Spleen (tissue), 11 donors: ENCODE measurements around the gene PTK7. TPM values are rescaled to one million over a fixed set of nuclear protein-coding genes. Genes with fewer than 3 reads are reported as not detected.
A peak's percentile ranks its signal among the peaks of the same experiment; 100 is the strongest.

Experiments
- DNase-seq: peaks from one replicate; pipeline ENCODE4 v3.0.0-alpha.2; 2020
- H3K27ac ChIP-seq, 8 donors: fragments of 200-600 bp; sonication (generic) in 7 of 8; 1 replicate in 4 of 8; 2 replicates in 4 of 8; pipeline versions ENCODE4 v1.5.0 to v1.8.0; 2016 to 2021; ENCODE audit warnings: inconsistent platforms in 4 of 8, mild to moderate bottlenecking in 4 of 8, moderate library complexity in 1 of 8
- H3K27me3 ChIP-seq, 7 donors: fragments of 200-600 bp; sonication (generic) in 6 of 7; replicated peaks in 1 of 7; 1 replicate in 4 of 7; 2 replicates in 3 of 7; pipeline versions ENCODE4 v1.5.0 to v1.8.0; 2016 to 2021; ENCODE audit warnings: inconsistent platforms in 3 of 7, mild to moderate bottlenecking in 1 of 7
- H3K36me3 ChIP-seq, 6 donors: fragments of 200-600 bp; sonication (generic) in 5 of 6; 1 replicate in 4 of 6; 2 replicates in 2 of 6; pipeline versions ENCODE4 v1.5.0 to v1.8.0; 2016 to 2021; ENCODE audit warnings: inconsistent platforms in 2 of 6
- H3K4me1 ChIP-seq, 6 donors: fragments of 200-600 bp; sonication (generic) in 5 of 6; 1 replicate in 3 of 6; 2 replicates in 3 of 6; pipeline versions ENCODE4 v1.5.0 to v1.8.0; 2016 to 2021; ENCODE audit warnings: inconsistent platforms in 3 of 6
- H3K4me3 ChIP-seq, 8 donors: fragments of 200-600 bp; sonication (generic) in 7 of 8; 1 replicate in 4 of 8; 2 replicates in 4 of 8; pipeline versions ENCODE4 v1.5.0 to v1.8.0; 2016 to 2021; ENCODE audit warnings: inconsistent platforms in 4 of 8, mild to moderate bottlenecking in 4 of 8, moderate library complexity in 2 of 8
- H3K9me3 ChIP-seq, 8 donors: fragments of 200-600 bp; sonication (generic) in 7 of 8; 1 replicate in 4 of 8; 2 replicates in 4 of 8; pipeline versions ENCODE4 v1.5.0 to v1.8.0; 2016 to 2021; ENCODE audit warnings: inconsistent platforms in 4 of 8
- POLR2A ChIP-seq, 3 donors: fragments of 450-650 bp; IDR thresholded peaks; one replicate each; pipeline ENCODE4 v1.5.1; 2017; ENCODE audit warnings: antibody characterized with exemption in 3 of 3, mild to moderate bottlenecking in 1 of 3
- POLR2AphosphoS5 ChIP-seq, 3 donors: sonication (generic); formaldehyde crosslinking; IDR thresholded peaks; one replicate each; pipeline ENCODE4 v1.5.1; 2017; ENCODE audit warnings: antibody characterized with exemption in 3 of 3
- WGBS, 5 donors: extraction: QIAGEN DNeasy Blood & Tissue Kit in 3 of 5; methylation state at CpG; one replicate each; pipeline versions ENCODE4 v1.1.5 to v1.1.7; 2013 to 2018; 5-methylcytosine and 5-hydroxymethylcytosine counted together
- intact Hi-C: fragments of 100-400 bp; cut with DNase I; formaldehyde crosslinking; loops from one replicate; pipeline ENCODE4 v1.15.0; 2023; ENCODE audit warnings: low total_unique reads
- polyA plus RNA-seq, 3 donors: library from polyadenylated mRNA; stranded (reverse); fragments of 200-250 nt; gene quantifications; one replicate each; pipeline ENCODE4 v1.2.1, GENCODE V29; 2013
- total RNA-seq, 7 donors: library from RNA; depleted of rRNA in 3 of 7; stranded (reverse); fragments of >200 nt in 3 of 7; fragmentation: NEBNext Ultra II Directional in 4 of 7; extraction: Animal tissue kit (Norgen Biotek cat#: 25700) in 4 of 7; gene quantifications; one replicate each; pipeline versions ENCODE4 v1.1.0 to v1.2.1, GENCODE V29; 2016 to 2021
- TF ChIP-seq, protein P1 (sequence below), 11 experiments: fragments of 200-600 bp in 7 of 11; fragments of 450-650 bp in 4 of 11; sonication (generic) in 4 of 11; IDR thresholded peaks in 8 of 11; conservative IDR thresholded peaks in 3 of 11; 1 replicate in 7 of 11; 2 replicates in 4 of 11; pipeline versions ENCODE4 v1.4.0 to v1.8.0; 2016 to 2021; ENCODE audit warnings: antibody characterized with exemption in 11 of 11, inconsistent platforms in 4 of 11, mild to moderate bottlenecking in 1 of 11
- donor health status: healthy with polysubstance abuse.
- donor health status: DM: no; HTN: no; CAD: no; lungs with moderate emphysema.
- donor health status: DM: no; HTN: no; CAD: no.
- donor health status: Bipolar disorder and iron deficiency.
- donor health status: healthy.
- donor health status: DM: no; HTN: no; CAD: no.
- donor health status: DM: yes; HTN: yes; CAD: no.

PTK7 gene
- total and polyA plus RNA-seq, 10 donors = 6.0 to 66.4 (median 25.9) TPM

DNA sequence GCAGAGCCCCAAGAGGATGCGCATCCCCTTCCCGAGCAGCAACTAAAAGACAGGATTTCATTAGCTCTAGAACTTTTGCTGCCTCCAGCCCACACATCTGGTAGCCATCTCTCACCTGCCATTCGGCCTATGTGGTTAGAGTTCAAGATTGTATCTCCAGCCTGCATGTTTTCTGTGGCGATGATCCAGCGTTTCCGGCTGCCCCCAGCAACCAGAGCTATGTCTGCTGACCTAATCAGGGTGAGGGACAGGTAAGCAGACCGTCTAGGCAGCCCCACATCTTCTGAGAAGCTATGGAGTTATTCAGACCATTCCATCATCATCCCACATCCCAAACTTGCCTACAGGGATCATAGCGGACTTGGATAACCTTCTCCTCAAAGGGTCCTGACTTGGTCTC, 20.1 kb upstream of the PTK7 start:
- DNase-seq = no peak
- 84 to 90% (median 89%) methylated on average over 8 of the region's 8 CpGs for WGBS, 5 donors
- intact Hi-C loops = no loop called here
- TF ChIP-seq POLR2A (IDR thresholded peaks at IDR 0.05) = no peak
- no peak for TF ChIP-seq POLR2AphosphoS5 (IDR thresholded peaks at IDR 0.05)
- TF ChIP-seq, protein P1, sequence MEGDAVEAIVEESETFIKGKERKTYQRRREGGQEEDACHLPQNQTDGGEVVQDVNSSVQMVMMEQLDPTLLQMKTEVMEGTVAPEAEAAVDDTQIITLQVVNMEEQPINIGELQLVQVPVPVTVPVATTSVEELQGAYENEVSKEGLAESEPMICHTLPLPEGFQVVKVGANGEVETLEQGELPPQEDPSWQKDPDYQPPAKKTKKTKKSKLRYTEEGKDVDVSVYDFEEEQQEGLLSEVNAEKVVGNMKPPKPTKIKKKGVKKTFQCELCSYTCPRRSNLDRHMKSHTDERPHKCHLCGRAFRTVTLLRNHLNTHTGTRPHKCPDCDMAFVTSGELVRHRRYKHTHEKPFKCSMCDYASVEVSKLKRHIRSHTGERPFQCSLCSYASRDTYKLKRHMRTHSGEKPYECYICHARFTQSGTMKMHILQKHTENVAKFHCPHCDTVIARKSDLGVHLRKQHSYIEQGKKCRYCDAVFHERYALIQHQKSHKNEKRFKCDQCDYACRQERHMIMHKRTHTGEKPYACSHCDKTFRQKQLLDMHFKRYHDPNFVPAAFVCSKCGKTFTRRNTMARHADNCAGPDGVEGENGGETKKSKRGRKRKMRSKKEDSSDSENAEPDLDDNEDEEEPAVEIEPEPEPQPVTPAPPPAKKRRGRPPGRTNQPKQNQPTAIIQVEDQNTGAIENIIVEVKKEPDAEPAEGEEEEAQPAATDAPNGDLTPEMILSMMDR (IDR thresholded peaks at IDR 0.05 in 8 of 11, conservative IDR thresholded peaks at IDR 0.05 in 3 of 11) = no peak
- Histone ChIP-seq H3K4me3 (no peak overlapping the region), H3K4me1 (peaks cover 28 to 80% (median 51%) of the 10 kb centered on the region in 6 donors), H3K9me3 (no peaks in the 10 kb centered on the region), H3K36me3 (peaks cover 0 to 51% (median 28%) of the 10 kb centered on the region in 6 donors), H3K27ac (no peak overlapping the region), H3K27me3 (no peaks in the 10 kb centered on the region)

DNA sequence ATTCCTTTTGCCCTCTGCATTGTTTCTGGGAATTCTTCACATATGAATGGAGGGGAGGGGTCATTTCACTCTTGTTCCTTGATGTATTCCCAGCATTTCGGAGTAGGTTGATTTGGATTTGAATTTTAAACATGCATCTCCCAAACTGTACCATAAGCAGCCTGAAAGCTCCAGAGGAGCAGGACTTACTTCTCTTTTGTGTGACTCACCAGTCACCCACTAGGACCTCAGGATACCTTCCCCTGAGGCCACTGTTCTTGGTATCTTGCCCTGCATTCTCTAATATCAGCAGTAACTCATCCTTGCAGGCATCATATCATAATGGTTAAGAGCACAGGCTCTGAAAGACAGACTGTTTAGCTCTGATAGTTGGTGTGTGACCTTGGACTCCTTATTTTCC, 17.6 kb upstream of the PTK7 start:
- Histone ChIP-seq H3K4me1 (peaks cover 23 to 66% (median 37%) of the 10 kb centered on the region in 6 donors), H3K9me3 (no peaks in the 10 kb centered on the region), H3K27me3 (no peaks in the 10 kb centered on the region), H3K4me3 (peak overlapping the region; percentile 76 to 99 (median 89)), H3K27ac (peak overlapping the region in 6 of 8 donors; percentile 90 to 96 (median 93)), H3K36me3 (peaks cover 0 to 54% (median 32%) of the 10 kb centered on the region in 6 donors)
- intact Hi-C loops = no loop called here
- no peak for DNase-seq
- no peak for TF ChIP-seq POLR2AphosphoS5 (IDR thresholded peaks at IDR 0.05)
- no peak for TF ChIP-seq POLR2A (IDR thresholded peaks at IDR 0.05)
- TF ChIP-seq, protein P1 (IDR thresholded peaks at IDR 0.05 in 8 of 11, conservative IDR thresholded peaks at IDR 0.05 in 3 of 11) = no peak
- WGBS, 5 donors = 70 to 91% (median 74%) methylated on average over 1 of the region's 1 CpG

DNA sequence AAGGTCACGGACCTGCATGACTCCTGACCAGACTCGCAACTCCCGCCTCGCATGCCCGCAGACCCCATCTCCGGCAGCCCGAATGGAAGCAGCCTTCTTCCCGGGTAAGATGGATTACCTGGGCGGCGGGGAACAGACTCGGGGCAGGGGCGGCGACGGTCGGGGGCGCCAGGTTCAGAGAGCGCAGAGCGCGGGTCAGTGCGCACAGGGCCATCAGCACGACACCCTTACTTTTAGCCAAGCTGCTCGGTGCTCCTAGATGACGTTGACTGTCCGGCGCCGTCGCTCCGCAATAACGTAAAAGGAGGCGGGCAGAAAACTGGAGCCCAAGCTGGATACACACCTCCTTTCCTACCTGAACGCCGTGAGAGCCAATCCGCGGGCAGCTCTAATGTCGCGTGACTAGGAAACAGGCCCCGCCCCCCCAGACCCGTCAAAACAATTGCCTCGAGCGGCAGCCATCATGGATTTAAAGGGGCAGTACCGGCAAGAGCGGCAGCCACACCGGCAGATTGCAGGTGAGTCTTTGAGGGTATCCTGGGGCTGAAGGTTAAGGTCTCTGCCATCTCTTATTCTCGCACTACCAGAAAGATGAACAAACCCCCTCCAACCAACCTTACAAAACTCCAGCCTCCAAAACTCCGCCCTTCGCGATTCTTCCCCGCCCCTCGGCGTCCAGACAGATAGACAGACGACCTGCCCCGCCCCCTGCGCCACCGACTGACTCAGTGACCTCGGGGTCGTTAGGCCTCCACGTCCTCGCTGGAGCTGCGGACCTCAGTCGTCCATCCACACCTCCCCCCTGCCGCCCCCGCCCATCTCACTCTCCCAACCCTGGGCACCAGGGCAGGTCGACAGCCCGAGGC, 16.7 kb upstream of the PTK7 start, which contains the start of the genes KLC4 and MRPL2:
Gene KLC4, plus strand, starts transcription at position 464 of the 866 bp plus-strand sequence. CDS start 1,705 bp downstream, outside the sequence.
Gene MRPL2, minus strand, starts transcription at position 267 of the 866 bp plus-strand sequence. Its CDS starts 53 bp downstream, at position 214.
- no peaks in the 10 kb centered on the region for H3K9me3 ChIP-seq
- peaks cover 0 to 61% (median 34%) of the 10 kb centered on the region in 6 donors for H3K36me3 ChIP-seq
- H3K27ac ChIP-seq = peak within 1 kb of the TSS; percentile 88 to 96 (median 92)
- peak within 1 kb of the TSS; percentile 76 to 99 (median 89) for H3K4me3 ChIP-seq
- peak; percentile 92 to 95 (median 93) for TF ChIP-seq POLR2AphosphoS5 (IDR thresholded peaks at IDR 0.05)
- TF ChIP-seq, protein P1 (IDR thresholded peaks at IDR 0.05 in 8 of 11, conservative IDR thresholded peaks at IDR 0.05 in 3 of 11) = peak in 1 of 11 experiments; percentile 10
- peak; percentile 40 to 71 (median 69) for TF ChIP-seq POLR2A (IDR thresholded peaks at IDR 0.05)
- peak; percentile 98 for DNase-seq
- no peaks in the 10 kb centered on the region for H3K27me3 ChIP-seq
- peaks cover 19 to 57% (median 34%) of the 10 kb centered on the region in 6 donors for H3K4me1 ChIP-seq
- WGBS, 5 donors = 0 to 1% (median 1%) methylated on average over 55 to 64 of the region's 64 CpGs
- intact Hi-C loops = no loop called here
